Measurements from ENCODE around the gene CNOT8. TPM values are rescaled to one million over a fixed set of nuclear protein-coding genes. Genes with fewer than 3 reads are reported as not detected.
A peak's percentile ranks its signal among the peaks of the same experiment; 100 is the strongest.

The CNOT8 gene
- total RNA-seq, 1 experiment from 2014 or later = 45.9 TPM

DNA sequence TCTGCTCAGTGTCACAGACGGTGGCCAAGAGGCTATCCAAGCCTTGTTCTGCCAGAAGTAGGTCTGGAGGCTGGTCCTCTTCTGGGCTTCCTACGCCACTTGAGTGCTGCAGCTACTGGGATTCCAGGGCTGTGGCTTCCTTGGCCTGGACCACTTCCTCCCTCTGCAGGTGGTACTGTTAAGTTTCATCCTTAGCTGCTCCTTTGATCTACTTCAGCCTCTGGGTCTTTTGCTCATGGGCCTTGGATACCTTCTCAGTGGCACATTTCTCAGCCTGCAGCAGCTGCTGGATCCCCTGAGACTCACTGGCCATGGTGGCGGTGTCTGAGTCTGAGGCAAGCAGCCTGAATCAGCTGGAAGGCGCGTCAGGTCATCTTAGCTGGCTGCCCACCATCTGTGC, 10.3 kb downstream of the CNOT8 start:
- Histone ChIP-seq H3K4me3 (ENCODE audit: low read depth in 2 of 2, low read length in 2 of 2) (no peak overlapping the region), H3K27ac (ENCODE audit: low read length) (no peak overlapping the region), H3K36me3 (ENCODE audit: control insufficient read depth, insufficient read depth, low read length) (peaks cover 19% of the 10 kb centered on the region), H3K9me3 (ENCODE audit: control insufficient read depth, insufficient read depth, low read depth, low read length) (no peaks in the 10 kb centered on the region), H3K27me3 (ENCODE audit: control insufficient read depth, insufficient read depth, low read length) (no peaks in the 10 kb centered on the region), H3K4me1 (ENCODE audit: control insufficient read depth, insufficient read depth, low read length) (peaks cover 4% of the 10 kb centered on the region)
- in situ Hi-C loops (cut with HindIII; ENCODE audit: low pct_unique_long_range_greater_than_20kb, low sequenced_read_pairs) = no loop called here
- DNase-seq (ENCODE audit: low read depth, low spot score) = no peak
- POLR2A ChIA-PET = interaction anchor here (0.6 to 1.5 kb wide), 2 partner anchors 12 to 391 kb away, joined by 3 to 11 read pairs; partner anchors contain the start of gene HAND1
- BruUV-seq (replicated peaks) = no TSS peak
- peak; percentile 68 for TF ChIP-seq TCF7L2 (IDR thresholded peaks at IDR 0.05; ENCODE audit: low read depth, low read length)
- no peak for TF ChIP-seq SIN3A (IDR thresholded peaks at IDR 0.05; ENCODE audit: borderline replicate concordance, insufficient read depth, low read depth, low read length)
- ATAC-seq = peak; percentile 84
- CTCF ChIA-PET = no interaction called here
- intact Hi-C loops (cut with micrococcal nuclease; ENCODE audit: unreplicated experiment) = no loop called here

DNA sequence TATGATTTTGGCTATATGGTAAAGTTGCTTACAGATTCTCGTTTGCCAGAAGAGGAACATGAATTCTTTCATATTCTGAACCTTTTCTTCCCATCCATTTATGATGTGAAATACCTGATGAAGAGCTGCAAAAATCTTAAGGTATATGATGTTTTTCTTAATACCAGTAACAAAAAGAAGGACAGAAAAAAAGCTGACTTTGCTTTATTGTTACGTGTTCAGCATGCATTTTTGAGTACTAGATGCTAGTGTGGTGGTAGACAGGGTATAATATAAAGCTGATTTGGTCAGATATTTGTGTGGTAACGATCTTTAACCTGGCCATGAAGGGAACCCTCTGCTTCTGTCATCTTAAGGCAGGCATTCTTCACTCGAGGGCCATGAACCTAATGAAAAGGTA, 13.3 kb downstream of the CNOT8 start:
- POLR2A ChIA-PET = interaction anchor here (0.7 kb wide), 1 partner anchor 1138 kb away, joined by 5 read pairs; no protein-coding TSS in a partner anchor
- no TSS peak for BruUV-seq (replicated peaks)
- H3K36me3 ChIP-seq (ENCODE audit: control insufficient read depth, insufficient read depth, low read length) = peaks cover 25% of the 10 kb centered on the region
- CTCF ChIA-PET = interaction anchor here (0.6 kb wide), 1 partner anchor 15 kb away, joined by 5 read pairs; no protein-coding TSS in a partner anchor
- no peak overlapping the region for H3K27ac ChIP-seq (ENCODE audit: low read length)
- intact Hi-C loops (cut with micrococcal nuclease; ENCODE audit: unreplicated experiment) (no loop called here), in situ Hi-C loops (cut with HindIII; ENCODE audit: low pct_unique_long_range_greater_than_20kb, low sequenced_read_pairs) (no loop called here)
- no peaks in the 10 kb centered on the region for H3K9me3 ChIP-seq (ENCODE audit: control insufficient read depth, insufficient read depth, low read depth, low read length)
- ATAC-seq (no peak), DNase-seq (ENCODE audit: low read depth, low spot score) (no peak)
- H3K4me3 ChIP-seq (ENCODE audit: low read depth in 2 of 2, low read length in 2 of 2) = no peak overlapping the region
- H3K27me3 ChIP-seq (ENCODE audit: control insufficient read depth, insufficient read depth, low read length) = no peaks in the 10 kb centered on the region
- TF ChIP-seq TCF7L2 (IDR thresholded peaks at IDR 0.05; ENCODE audit: low read depth, low read length) = no peak
- TF ChIP-seq POLR2AphosphoS5 (IDR thresholded peaks at IDR 0.05; ENCODE audit: low read depth, low read length) = no peak
- TF ChIP-seq SIN3A (IDR thresholded peaks at IDR 0.05; ENCODE audit: borderline replicate concordance, insufficient read depth, low read depth, low read length) = no peak
- TF ChIP-seq, protein P1, sequence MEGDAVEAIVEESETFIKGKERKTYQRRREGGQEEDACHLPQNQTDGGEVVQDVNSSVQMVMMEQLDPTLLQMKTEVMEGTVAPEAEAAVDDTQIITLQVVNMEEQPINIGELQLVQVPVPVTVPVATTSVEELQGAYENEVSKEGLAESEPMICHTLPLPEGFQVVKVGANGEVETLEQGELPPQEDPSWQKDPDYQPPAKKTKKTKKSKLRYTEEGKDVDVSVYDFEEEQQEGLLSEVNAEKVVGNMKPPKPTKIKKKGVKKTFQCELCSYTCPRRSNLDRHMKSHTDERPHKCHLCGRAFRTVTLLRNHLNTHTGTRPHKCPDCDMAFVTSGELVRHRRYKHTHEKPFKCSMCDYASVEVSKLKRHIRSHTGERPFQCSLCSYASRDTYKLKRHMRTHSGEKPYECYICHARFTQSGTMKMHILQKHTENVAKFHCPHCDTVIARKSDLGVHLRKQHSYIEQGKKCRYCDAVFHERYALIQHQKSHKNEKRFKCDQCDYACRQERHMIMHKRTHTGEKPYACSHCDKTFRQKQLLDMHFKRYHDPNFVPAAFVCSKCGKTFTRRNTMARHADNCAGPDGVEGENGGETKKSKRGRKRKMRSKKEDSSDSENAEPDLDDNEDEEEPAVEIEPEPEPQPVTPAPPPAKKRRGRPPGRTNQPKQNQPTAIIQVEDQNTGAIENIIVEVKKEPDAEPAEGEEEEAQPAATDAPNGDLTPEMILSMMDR (IDR thresholded peaks at IDR 0.05) = no peak
- TF ChIP-seq REST (IDR thresholded peaks at IDR 0.05; ENCODE audit: insufficient read depth in 1 of 2, low read depth in 2 of 2, low read length in 1 of 2) = no peak
- H3K4me1 ChIP-seq (ENCODE audit: control insufficient read depth, insufficient read depth, low read length) = no peaks in the 10 kb centered on the region

DNA sequence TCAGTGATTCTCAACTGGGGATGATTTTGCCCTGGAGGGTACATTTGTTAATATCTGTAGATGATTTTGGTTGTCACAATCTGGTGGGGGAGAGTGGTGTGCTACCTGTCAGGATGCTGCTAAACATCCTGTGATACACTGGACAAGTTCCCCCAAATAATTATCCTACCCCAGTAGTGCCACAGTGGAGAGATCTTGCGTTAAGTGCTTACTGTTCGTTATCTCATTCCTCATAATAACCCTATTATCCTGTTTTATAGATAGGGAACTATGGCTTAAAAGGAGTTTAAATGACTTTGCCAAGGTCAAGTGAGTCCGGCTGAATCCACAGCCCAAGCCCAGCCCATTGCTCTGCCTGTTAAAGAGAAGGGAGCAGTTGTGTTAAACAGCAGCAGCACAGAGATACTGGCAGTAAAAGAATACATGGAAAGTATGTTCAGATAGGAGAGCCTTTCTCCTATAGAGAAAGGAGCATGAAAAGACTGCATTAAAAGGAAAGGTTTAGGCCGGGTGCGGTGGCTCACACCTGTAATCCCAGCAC, 15.4 kb downstream of the CNOT8 start:
- H3K27me3 ChIP-seq (ENCODE audit: control insufficient read depth, insufficient read depth, low read length) = no peaks in the 10 kb centered on the region
- in situ Hi-C loops (cut with HindIII; ENCODE audit: low pct_unique_long_range_greater_than_20kb, low sequenced_read_pairs) = no loop called here
- DNase-seq (ENCODE audit: low read depth, low spot score) = no peak
- ChIA-PET CTCF (no interaction called here), POLR2A (no interaction called here)
- peaks cover 22% of the 10 kb centered on the region for H3K36me3 ChIP-seq (ENCODE audit: control insufficient read depth, insufficient read depth, low read length)
- no peak for ATAC-seq
- TF ChIP-seq SIN3A (IDR thresholded peaks at IDR 0.05; ENCODE audit: borderline replicate concordance, insufficient read depth, low read depth, low read length) = no peak
- TF ChIP-seq REST (IDR thresholded peaks at IDR 0.05; ENCODE audit: insufficient read depth in 1 of 2, low read depth in 2 of 2, low read length in 1 of 2) = no peak
- TF ChIP-seq TCF7L2 (IDR thresholded peaks at IDR 0.05; ENCODE audit: low read depth, low read length) = no peak
- TF ChIP-seq, protein P1 (IDR thresholded peaks at IDR 0.05) = no peak
- no peak for TF ChIP-seq POLR2AphosphoS5 (IDR thresholded peaks at IDR 0.05; ENCODE audit: low read depth, low read length)
- no peak overlapping the region for H3K4me3 ChIP-seq (ENCODE audit: low read depth in 2 of 2, low read length in 2 of 2)
- intact Hi-C loops (cut with micrococcal nuclease; ENCODE audit: unreplicated experiment) = no loop called here
- H3K27ac ChIP-seq (ENCODE audit: low read length) = no peak overlapping the region
- BruUV-seq (replicated peaks) = no TSS peak
- peaks cover 4% of the 10 kb centered on the region for H3K9me3 ChIP-seq (ENCODE audit: control insufficient read depth, insufficient read depth, low read depth, low read length)
- H3K4me1 ChIP-seq (ENCODE audit: control insufficient read depth, insufficient read depth, low read length) = no peaks in the 10 kb centered on the region

All from Panc1 (cell line).